Gastroesophageal sphincter (tissue), 4 donors: ENCODE data around the gene FHIT. TPM values are rescaled to one million over a fixed set of nuclear protein-coding genes. Genes with fewer than 3 reads are reported as not detected.
"Not testable (repeated sequence)": the region's sequence is repeated elsewhere in the genome, so short reads cannot be mapped to it uniquely, and the experiment has no call there.

ENCODE experiments used
- ATAC-seq: fragments of 150-250 bp; one replicate; pipeline ENCODE4 v1.9.1; 2016; ENCODE audit warnings: mild to moderate bottlenecking, moderate library complexity
- H3K27ac ChIP-seq, 4 donors: fragments of 200-600 bp; sonication (generic) in 3 of 4; 1 replicate in 3 of 4; 2 replicates in 1 of 4; pipeline ENCODE4 v1.5.1; 2016 to 2019
- H3K27me3 ChIP-seq: fragments of 200-600 bp; sonication (generic); one replicate; pipeline ENCODE4 v1.5.1; 2019
- H3K36me3 ChIP-seq, 2 donors: fragments of 200-600 bp; sonication (generic); one replicate each; pipeline ENCODE4 v1.5.1; 2019; ENCODE audit warnings: control low read depth in 1 of 2
- H3K4me1 ChIP-seq, 3 donors: fragments of 200-600 bp; sonication (generic); 1 replicate in 2 of 3; 2 replicates in 1 of 3; pipeline ENCODE4 v1.5.1; 2016 to 2019; ENCODE audit warnings: control low read depth in 2 of 3
- H3K4me3 ChIP-seq, 2 donors: fragments of 200-600 bp; sonication (generic); one replicate each; pipeline ENCODE4 v1.5.1; 2019; ENCODE audit warnings: mild to moderate bottlenecking in 1 of 2, moderate library complexity in 1 of 2
- H3K9me3 ChIP-seq, 3 donors: fragments of 200-600 bp; sonication (generic); one replicate each; pipeline ENCODE4 v1.5.1; 2017 to 2019; ENCODE audit warnings: control low read depth in 2 of 3
- EP300 ChIP-seq: sonication (generic); formaldehyde crosslinking; IDR thresholded peaks from one replicate; pipeline ENCODE4 v1.6.1; 2017; ENCODE audit warnings: antibody characterized with exemption, mild to moderate bottlenecking
- POLR2A ChIP-seq, 2 donors: fragments of 450-650 bp; IDR thresholded peaks; one replicate each; pipeline ENCODE4 v1.6.1; 2017; ENCODE audit warnings: antibody characterized with exemption in 2 of 2, mild to moderate bottlenecking in 2 of 2, moderate library complexity in 1 of 2
- POLR2AphosphoS5 ChIP-seq: sonication (generic); formaldehyde crosslinking; IDR thresholded peaks from one replicate; pipeline ENCODE4 v1.6.1; 2017; ENCODE audit warnings: antibody characterized with exemption
- WGBS, 2 donors: methylation state at CpG; one replicate each; pipeline ENCODE4 v1.1.5; 2018; ENCODE audit warnings: low coverage in 1 of 2; 5-methylcytosine and 5-hydroxymethylcytosine counted together
- total RNA-seq, 4 donors: library from RNA; depleted of rRNA; stranded (reverse); fragments of >200 nt; gene quantifications; one replicate each; pipeline ENCODE4 v1.1.0, GENCODE V29; 2016
- TF ChIP-seq, protein P1 (sequence below), 4 experiments: fragments of 200-600 bp in 2 of 4; fragments of 450-650 bp in 2 of 4; sonication (generic) in 1 of 4; IDR thresholded peaks; one replicate each; pipeline ENCODE4 v1.5.1; 2017 to 2019; ENCODE audit warnings: antibody characterized with exemption in 4 of 4, mild to moderate bottlenecking in 2 of 4, moderate library complexity in 2 of 4

Gene FHIT
- total RNA-seq, 4 donors from 2014 or later, result 1.4 to 7.3 (median 3.9) TPM

DNA sequence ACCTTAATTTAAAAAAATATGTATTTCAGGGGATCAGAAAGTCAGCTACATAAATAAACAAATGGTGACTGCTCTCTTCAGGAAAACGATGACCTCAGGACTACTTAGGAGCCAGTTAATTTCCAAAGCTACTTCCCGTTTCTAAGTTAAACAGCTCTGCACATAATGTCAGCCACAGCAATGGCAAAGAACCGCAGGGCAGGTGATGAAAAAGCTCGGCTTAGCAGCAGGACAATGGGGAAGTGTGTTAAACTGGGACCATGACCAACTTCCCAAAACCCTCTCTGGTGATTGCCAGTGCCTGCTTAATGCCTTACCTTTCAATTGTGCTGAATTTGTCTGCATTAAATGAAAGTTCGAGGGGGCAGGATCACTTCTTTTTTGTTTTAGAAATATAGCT is 258.9 kb downstream of the FHIT start:
- no peaks in the 10 kb centered on the region for H3K36me3 ChIP-seq
- TF ChIP-seq, protein P1, sequence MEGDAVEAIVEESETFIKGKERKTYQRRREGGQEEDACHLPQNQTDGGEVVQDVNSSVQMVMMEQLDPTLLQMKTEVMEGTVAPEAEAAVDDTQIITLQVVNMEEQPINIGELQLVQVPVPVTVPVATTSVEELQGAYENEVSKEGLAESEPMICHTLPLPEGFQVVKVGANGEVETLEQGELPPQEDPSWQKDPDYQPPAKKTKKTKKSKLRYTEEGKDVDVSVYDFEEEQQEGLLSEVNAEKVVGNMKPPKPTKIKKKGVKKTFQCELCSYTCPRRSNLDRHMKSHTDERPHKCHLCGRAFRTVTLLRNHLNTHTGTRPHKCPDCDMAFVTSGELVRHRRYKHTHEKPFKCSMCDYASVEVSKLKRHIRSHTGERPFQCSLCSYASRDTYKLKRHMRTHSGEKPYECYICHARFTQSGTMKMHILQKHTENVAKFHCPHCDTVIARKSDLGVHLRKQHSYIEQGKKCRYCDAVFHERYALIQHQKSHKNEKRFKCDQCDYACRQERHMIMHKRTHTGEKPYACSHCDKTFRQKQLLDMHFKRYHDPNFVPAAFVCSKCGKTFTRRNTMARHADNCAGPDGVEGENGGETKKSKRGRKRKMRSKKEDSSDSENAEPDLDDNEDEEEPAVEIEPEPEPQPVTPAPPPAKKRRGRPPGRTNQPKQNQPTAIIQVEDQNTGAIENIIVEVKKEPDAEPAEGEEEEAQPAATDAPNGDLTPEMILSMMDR (IDR thresholded peaks at IDR 0.05), result no peak
- TF ChIP-seq POLR2A (IDR thresholded peaks at IDR 0.05) (no peak), POLR2AphosphoS5 (no peak), EP300 (no peak)
- 44 to 49% methylated on average over 5 of the region's 5 CpGs for WGBS, 2 donors
- no peak for ATAC-seq
- no peak overlapping the region for H3K4me3 ChIP-seq
- H3K27ac ChIP-seq, result no peak overlapping the region
- no peaks in the 10 kb centered on the region for H3K27me3 ChIP-seq
- no peaks in the 10 kb centered on the region for H3K9me3 ChIP-seq
- H3K4me1 ChIP-seq, result no peaks in the 10 kb centered on the region

DNA sequence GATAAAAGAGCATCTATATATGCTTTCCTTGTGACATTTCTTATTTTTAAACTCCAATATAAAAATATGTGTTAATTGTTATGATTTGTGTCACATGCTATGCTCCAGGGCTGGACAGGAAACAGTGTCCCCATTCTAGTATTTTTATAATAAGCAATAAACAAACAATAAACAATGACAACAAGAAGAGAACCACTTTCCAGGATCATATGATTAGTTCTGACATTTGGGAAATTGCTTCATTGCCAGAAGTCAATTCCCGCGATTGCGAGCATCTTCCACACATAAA is 260.9 kb downstream of the FHIT start:
- Histone ChIP-seq H3K4me3 (no peak overlapping the region), H3K36me3 (no peaks in the 10 kb centered on the region), H3K9me3 (peaks cover 0 to 7% (median 0%) of the 10 kb centered on the region in 3 donors), H3K27me3 (no peaks in the 10 kb centered on the region), H3K27ac (no peak overlapping the region), H3K4me1 (no peaks in the 10 kb centered on the region)
- 83 to 95% methylated on average over 3 of the region's 3 CpGs for WGBS, 2 donors
- TF ChIP-seq POLR2A (IDR thresholded peaks at IDR 0.05) (no peak), EP300 (no peak), POLR2AphosphoS5 (no peak)
- TF ChIP-seq, protein P1 (IDR thresholded peaks at IDR 0.05), result no peak
- no peak for ATAC-seq

DNA sequence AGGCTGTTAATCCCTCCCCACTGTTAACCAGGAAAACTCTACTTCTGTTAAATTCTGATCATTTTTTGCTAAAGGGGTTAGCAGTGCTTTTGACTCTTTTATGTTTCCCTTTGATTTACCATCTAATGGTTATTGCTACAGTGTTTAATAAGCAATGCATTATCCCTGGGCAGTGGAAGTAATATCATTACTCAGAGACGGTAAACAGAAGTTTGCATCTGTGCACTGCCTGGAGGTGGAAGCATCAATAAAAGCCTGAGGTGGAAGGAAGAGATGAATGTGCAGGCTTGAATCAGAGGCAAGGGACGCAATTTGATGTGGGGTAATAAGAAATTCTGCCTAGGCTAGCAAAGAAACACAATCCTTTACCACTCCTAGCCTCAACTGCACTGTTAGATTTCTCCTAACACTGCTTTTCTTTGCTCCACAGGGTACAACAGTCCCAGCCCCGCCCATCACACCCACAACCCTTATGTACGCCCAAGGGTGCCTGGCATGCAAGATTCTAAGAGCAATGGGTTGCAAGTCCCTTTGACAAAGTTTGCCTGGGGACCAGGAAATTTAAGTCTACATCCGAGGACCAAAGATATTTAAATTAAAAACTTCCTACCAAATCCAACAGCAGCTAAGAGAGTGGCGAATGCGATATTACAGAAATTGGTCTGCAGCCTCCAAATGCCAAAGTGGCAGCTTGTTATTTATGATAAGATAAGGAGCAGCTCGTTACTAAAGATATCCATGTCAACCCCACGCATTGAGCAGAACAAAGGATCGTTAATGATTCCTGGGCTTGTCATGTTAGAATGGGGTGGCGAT is 261.4 kb downstream of the FHIT start:
- no peak for ATAC-seq
- H3K9me3 ChIP-seq, result peaks cover 0 to 7% (median 0%) of the 10 kb centered on the region in 3 donors

DNA sequence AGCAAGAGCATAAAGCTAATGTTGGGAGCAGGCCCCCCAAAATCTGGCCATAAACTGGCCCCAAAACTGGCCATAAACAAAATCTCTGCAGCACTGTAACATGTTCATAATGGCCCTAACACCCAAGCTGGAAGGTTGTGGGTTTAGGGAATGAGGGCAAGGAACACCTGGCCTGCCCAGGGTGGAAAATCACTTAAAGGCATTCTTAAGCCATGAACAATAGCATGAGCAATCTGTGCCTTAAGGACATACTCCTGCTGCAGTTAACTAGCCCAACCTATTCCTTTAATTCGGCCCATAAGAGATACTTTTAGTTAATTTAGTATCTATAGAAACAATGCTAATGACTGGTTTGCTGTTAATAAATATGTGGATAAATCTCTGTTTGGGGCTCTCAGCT is 264.1 kb downstream of the FHIT start:
- H3K4me3 ChIP-seq, H3K4me1 ChIP-seq, ATAC-seq, H3K36me3 ChIP-seq, H3K27ac ChIP-seq, H3K27me3 ChIP-seq: not testable (repeated sequence)
- WGBS, 2 donors, result 100% methylated on average over 1 of the region's 1 CpG
- peaks cover 0 to 13% (median 0%) of the 10 kb centered on the region in 3 donors for H3K9me3 ChIP-seq

More for the DNA sequence above, 261.4 kb downstream of the FHIT start:
- H3K36me3 ChIP-seq, result no peaks in the 10 kb centered on the region
- WGBS, 2 donors, result 56 to 58% methylated on average over 10 to 11 of the region's 11 CpGs
- H3K4me1 ChIP-seq, result no peaks in the 10 kb centered on the region
- TF ChIP-seq, protein P1 (IDR thresholded peaks at IDR 0.05), result no peak
- no peak for TF ChIP-seq POLR2AphosphoS5
- TF ChIP-seq POLR2A (IDR thresholded peaks at IDR 0.05), result no peak
- TF ChIP-seq EP300, result no peak
- no peak overlapping the region for H3K27ac ChIP-seq
- H3K4me3 ChIP-seq, result no peak overlapping the region
- H3K27me3 ChIP-seq, result no peaks in the 10 kb centered on the region

DNA sequence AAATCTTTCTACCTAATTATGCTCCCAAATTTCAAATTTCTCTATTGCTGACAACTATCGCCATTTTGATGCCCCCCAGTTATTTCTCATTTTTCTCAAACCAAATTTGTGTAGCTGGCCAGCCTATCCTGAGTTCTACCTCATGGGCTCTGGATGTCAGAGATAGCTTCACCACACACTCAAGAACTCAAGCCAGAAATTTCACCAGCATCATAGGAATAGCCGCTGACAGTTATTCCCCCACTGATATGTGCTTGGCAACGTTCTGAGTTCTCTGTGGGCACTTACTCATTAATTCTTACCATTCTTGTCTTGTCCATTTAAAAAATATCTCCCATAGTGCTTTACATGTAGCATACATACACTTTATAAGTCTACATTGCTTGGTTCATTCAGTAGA is 264.7 kb downstream of the FHIT start:
- Histone ChIP-seq H3K27me3 (no peaks in the 10 kb centered on the region), H3K9me3 (peaks cover 0 to 13% (median 0%) of the 10 kb centered on the region in 3 donors), H3K4me3 (no peak overlapping the region), H3K4me1 (no peaks in the 10 kb centered on the region), H3K36me3 (no peaks in the 10 kb centered on the region), H3K27ac (no peak overlapping the region)
- TF ChIP-seq, protein P1 (IDR thresholded peaks at IDR 0.05), result no peak
- no peak for TF ChIP-seq POLR2A (IDR thresholded peaks at IDR 0.05)
- TF ChIP-seq EP300, result no peak
- TF ChIP-seq POLR2AphosphoS5, result no peak
- ATAC-seq, result no peak
- WGBS, 2 donors, result 79 to 83% methylated on average over 3 of the region's 3 CpGs
